DMS 273 (cell line): ENCODE measurements around the gene DDAH1.
A peak's percentile ranks its signal among the peaks of the same experiment; 100 is the strongest.

Source experiments
- DNase-seq: peaks from one replicate; lab custom pipeline; 2025; ENCODE audit not compliant: unreplicated experiment; lab: John Stamatoyannopoulos, UW

DDAH1 gene

GRCh38 chr1:85277802-85278201 is 187.2 kb downstream of the DDAH1 start:
- DNase-seq: no peak

- DNase-seq: no peak
Measured at GRCh38 chr1:85276978-85277639, 187.8 kb downstream of the DDAH1 start.

- peak; percentile 99 for DNase-seq
Measured at GRCh38 chr1:85276215-85276977, 188.6 kb downstream of the DDAH1 start, which contains the start of gene BCL10. TSS of gene BCL10 (minus strand) at chr1:85276632. CDS start at chr1:85276352, 280 bp downstream.

GRCh38 chr1:85275701-85276214 is 189.2 kb downstream of the DDAH1 start:
- peak; percentile 47 for DNase-seq

- DNase-seq: peak; percentile 39
Measured at GRCh38 chr1:85274969-85275453, 189.9 kb downstream of the DDAH1 start.

GRCh38 chr1:85273397-85273796 is 191.6 kb downstream of the DDAH1 start:
- no peak for DNase-seq

- no peak for DNase-seq
Measured at GRCh38 chr1:85268801-85269585, 196.0 kb downstream of the DDAH1 start.
